Measurements from ENCODE around the gene FAM161A.
"Not testable (repeated sequence)": the region's sequence is repeated elsewhere in the genome, so short reads cannot be mapped to it uniquely, and the experiment has no call there.

FAM161A gene

GRCh38 chr2:61834893-61835292, 19.0 kb downstream of the FAM161A start:
- no peak for DNase-seq (ENCODE audit: low spot score)

- no peak for DNase-seq (ENCODE audit: low spot score)
These were observed 19.9 kb downstream of the FAM161A start for GRCh38 chr2:61833971-61834370.

- no peak for DNase-seq (ENCODE audit: low spot score)
These were observed 21.5 kb downstream of the FAM161A start for GRCh38 chr2:61832183-61832841.

GRCh38 chr2:61822255-61822654, 31.6 kb downstream of the FAM161A start:
- DNase-seq (ENCODE audit: low spot score): no peak

- DNase-seq (ENCODE audit: low spot score): no peak
These were observed 37.1 kb downstream of the FAM161A start for GRCh38 chr2:61816480-61817355.

GRCh38 chr2:61814539-61815160, 39.2 kb downstream of the FAM161A start:
- no peak for DNase-seq (ENCODE audit: low spot score)

GRCh38 chr2:61813314-61813713, 40.5 kb downstream of the FAM161A start:
- DNase-seq (ENCODE audit: low spot score): not testable (repeated sequence)

GRCh38 chr2:61811821-61812220, 42.0 kb downstream of the FAM161A start:
- no peak for DNase-seq (ENCODE audit: low spot score)

GRCh38 chr2:61810203-61810602, 43.7 kb downstream of the FAM161A start:
- DNase-seq (ENCODE audit: low spot score): not testable (repeated sequence)

GRCh38 chr2:61808693-61809092, 45.2 kb downstream of the FAM161A start:
- DNase-seq (ENCODE audit: low spot score): not testable (repeated sequence)

GRCh38 chr2:61807036-61807757, 46.7 kb downstream of the FAM161A start:
- DNase-seq (ENCODE audit: low spot score): no peak

- no peak for DNase-seq (ENCODE audit: low spot score)
These were observed 51.3 kb downstream of the FAM161A start for GRCh38 chr2:61802548-61802947.

- DNase-seq (ENCODE audit: low spot score): no peak
These were observed 54.8 kb downstream of the FAM161A start for GRCh38 chr2:61799099-61799498.

GRCh38 chr2:61797446-61797845, 56.4 kb downstream of the FAM161A start:
- not testable (repeated sequence) for DNase-seq (ENCODE audit: low spot score)

GRCh38 chr2:61795408-61795807, 58.5 kb downstream of the FAM161A start:
- no peak for DNase-seq (ENCODE audit: low spot score)

- DNase-seq (ENCODE audit: low spot score): peak; percentile 63
These were observed 60.4 kb downstream of the FAM161A start for GRCh38 chr2:61793389-61793836.

GRCh38 chr2:61792355-61792890, 61.4 kb downstream of the FAM161A start:
- DNase-seq (ENCODE audit: low spot score): no peak

- DNase-seq (ENCODE audit: low spot score): no peak
These were observed 63.9 kb downstream of the FAM161A start for GRCh38 chr2:61789807-61790602.

- DNase-seq (ENCODE audit: low spot score): no peak
These were observed 65.8 kb downstream of the FAM161A start for GRCh38 chr2:61787941-61788563.

GRCh38 chr2:61786876-61787275, 67.0 kb downstream of the FAM161A start:
- no peak for DNase-seq (ENCODE audit: low spot score)

- DNase-seq (ENCODE audit: low spot score): no peak
These were observed 68.3 kb downstream of the FAM161A start for GRCh38 chr2:61785583-61785982.
